Muscle of arm (tissue), 14 donors: ENCODE measurements around the gene CST9. TPM values are rescaled to one million over a fixed set of nuclear protein-coding genes. Genes with fewer than 3 reads are reported as not detected.

Experiments
- DNase-seq: peaks from one replicate; pipeline ENCODE4 v3.0.0-alpha.2; 2013
- long read RNA-seq, 11 donors: transcript quantifications; one replicate each; lab custom pipeline, GENCODE V29; 2026
- polyA plus RNA-seq, 12 donors: library from polyadenylated mRNA; unstranded; fragments of 120-200 nt; gene quantifications; one replicate each; pipeline ENCODE4 v1.2.1, GENCODE V29; 2013; ENCODE audit not compliant: insufficient read length in 12 of 12

Gene CST9
- polyA plus RNA-seq: not detected
- long read RNA-seq, donor 1: 0 reads
- long read RNA-seq, donor 2: 0 reads
- long read RNA-seq, donor 3: 0 reads
- long read RNA-seq, donor 4: 0 reads
- long read RNA-seq, donor 5: 0 reads
- long read RNA-seq, donor 6: 0 reads
- long read RNA-seq, donor 7: 0 reads
- long read RNA-seq, donor 8: 0 reads
- long read RNA-seq, donor 9: 0 reads
- long read RNA-seq, donor 10: 0 reads
- long read RNA-seq, donor 11: 0 reads

- DNase-seq: no peak
Observed at GRCh38 chr20:23605867-23606651, at the start of gene CST9. TSS of gene CST9 (minus strand) at chr20:23605917. CDS start at chr20:23605864, 53 bp downstream.

DNA sequence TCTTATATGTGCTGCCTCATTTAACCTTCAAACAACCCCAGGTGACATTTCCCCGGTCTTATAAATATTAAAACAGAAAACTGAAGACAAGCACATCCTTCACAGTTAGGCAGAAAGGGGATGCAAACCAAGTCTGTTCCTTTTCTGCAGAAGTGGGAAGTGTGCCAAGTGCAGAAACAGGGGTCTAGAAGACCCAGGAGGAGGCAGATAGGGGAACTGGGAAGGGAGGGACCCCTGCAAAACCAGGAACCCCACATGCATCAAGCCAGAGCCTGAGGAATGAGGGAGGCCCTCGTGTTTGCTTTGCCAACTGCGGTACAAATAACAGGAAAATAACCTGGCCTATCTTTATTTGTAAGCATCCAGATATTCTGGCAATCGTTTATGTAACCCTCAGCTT is 49.0 kb upstream of the CST9 start:
- no peak for DNase-seq

- no peak for DNase-seq
Observed at GRCh38 chr20:23654000-23654399, 48.3 kb upstream of the CST9 start.

- no peak for DNase-seq
Observed at GRCh38 chr20:23653400-23653938, 47.8 kb upstream of the CST9 start.

DNA sequence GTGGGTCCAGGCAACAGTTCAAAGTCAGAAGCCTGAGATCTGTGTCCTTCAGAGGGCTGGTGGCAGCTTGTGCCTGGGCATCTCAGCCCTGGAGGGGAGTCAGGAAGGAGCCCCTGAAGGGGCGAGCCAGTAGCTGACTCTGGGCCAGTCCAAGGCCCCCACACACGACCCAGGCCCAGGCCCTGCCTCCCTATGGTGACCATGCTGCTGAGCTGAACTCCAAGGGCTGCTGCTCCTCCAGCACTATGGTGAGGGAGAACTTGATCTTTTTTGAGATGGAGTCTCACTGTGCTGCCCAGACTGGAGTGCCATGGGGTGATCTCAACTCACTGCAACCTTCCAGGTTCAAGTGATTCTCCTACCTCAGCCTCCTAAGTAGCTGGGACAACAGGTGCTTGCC is 47.2 kb upstream of the CST9 start:
- no peak for DNase-seq

DNA sequence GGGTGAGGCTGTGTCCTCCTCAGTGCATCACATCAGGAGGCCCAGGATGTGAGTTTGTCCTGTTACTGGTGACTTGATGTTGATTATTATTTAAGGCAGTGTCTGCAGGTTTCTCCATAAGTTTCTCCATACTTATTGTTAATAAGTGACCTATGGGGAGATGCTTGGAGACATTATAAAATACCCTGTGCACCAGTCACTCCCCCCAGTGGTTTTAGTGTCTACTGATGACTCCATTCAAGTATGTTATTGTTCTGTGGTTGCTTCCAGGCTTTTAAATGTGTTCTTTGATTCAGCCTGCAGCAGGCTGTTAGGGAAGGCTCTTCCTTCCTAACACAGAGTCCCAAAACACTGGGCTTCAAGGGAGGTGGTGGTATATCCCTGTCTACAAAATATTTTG is 46.7 kb upstream of the CST9 start:
- no peak for DNase-seq

DNA sequence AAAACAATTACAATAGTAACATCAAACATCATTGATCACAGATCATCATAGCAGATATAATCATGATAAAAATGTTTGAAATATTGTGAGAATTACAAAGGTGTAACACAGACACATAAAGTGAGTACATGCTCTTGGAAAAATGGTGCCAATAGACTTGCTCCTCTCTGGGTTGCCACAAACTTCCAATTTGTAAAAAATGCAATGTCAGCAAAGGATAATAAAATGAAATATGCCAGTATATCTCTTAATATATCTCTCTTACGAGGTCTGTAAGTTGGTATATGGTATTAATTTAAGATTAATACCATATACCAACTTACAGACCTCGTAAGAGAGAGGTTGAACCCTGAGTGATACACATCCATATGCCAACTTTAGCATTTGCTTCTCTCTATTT is 45.4 kb upstream of the CST9 start:
- DNase-seq: no peak

DNA sequence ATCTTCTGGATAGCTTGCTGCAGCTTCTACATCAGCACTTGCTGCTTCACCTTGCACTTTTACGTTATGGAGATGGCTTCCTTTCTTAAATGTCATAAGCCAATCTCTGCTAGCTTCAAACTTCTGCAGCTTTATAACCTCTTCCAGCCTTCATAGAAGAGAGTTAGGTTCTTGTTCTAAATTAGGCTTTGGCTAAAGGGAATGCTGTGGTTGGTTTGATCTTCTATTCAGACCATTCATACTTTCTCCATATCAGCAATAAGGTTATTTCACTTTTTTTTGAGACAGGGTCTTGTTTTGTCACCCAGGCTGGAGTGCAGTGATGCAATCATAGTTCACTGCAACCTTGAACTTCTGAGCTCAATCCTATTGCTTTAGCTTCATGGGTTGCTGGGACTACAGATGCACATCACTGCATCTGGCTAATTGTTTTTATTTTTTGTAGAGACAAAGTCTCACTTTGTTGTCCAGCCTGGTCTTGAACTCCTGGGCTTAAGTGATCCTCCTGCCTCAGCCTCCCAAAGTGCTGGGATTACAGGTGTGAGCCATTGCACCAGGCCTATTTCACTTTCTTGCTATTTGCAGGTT is 44.2 kb upstream of the CST9 start:
- no peak for DNase-seq

GRCh38 chr20:23649242-23649641 is 43.5 kb upstream of the CST9 start:
- DNase-seq: no peak

DNA sequence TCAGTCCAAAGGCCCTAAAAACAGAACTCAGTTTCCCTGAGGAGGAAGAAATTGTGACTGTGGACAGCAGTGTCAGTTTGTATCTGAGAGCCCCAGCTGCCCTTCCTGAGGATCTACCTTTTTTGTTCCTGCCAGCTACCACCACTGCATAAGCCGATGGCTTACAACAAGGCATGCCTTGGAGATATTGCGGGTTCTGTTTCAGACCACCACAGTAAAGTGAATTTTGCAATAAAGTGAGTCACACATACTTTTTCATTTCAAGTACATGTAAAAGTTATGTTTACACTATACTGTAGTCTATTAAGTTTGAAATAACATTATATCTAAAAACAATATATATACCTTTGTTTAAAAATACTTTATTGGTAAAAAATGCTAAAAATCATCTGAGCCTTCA is 41.6 kb upstream of the CST9 start:
- no peak for DNase-seq

GRCh38 chr20:23646106-23646873 is 40.6 kb upstream of the CST9 start:
- no peak for DNase-seq

DNA sequence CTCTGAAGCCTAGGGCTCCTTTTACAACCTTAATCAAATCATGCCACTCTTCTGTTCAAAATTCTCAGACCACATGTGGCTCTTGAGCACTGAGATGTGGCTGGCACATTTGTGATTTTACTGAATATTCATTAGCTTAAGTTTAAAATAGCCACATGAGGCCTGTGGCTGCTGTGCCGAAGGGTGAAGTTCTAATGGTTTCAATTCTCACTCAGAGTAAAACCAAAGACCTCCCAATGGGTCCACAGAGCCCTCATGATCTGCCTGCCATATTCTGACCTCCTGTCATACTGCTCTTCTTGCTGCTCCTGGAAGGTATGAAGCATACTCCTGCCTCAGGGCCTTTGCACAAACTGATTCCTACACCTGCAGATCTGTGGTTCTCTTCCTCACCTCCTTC is 39.9 kb upstream of the CST9 start:
- DNase-seq: no peak

DNA sequence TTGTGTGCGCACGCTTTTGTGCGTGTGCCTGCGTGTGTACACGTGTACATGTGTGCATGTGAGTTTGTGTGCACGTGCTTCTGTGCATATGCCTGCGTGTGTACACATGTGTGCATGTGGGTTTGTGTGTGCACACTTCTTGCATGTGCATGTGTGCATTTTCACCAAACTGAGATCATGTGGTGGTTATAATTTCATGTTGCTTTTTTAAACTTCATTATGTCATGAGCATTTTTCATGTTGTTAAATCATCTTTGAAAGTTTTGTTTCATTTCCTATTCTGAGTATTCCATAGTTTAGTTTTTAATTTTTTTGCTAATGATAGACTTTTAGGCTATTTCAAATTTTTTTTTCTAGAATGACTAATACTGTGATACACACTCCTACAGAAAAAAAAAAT is 38.4 kb upstream of the CST9 start:
- DNase-seq: no peak

GRCh38 chr20:23643659-23644058 is 37.9 kb upstream of the CST9 start:
- DNase-seq: no peak

DNA sequence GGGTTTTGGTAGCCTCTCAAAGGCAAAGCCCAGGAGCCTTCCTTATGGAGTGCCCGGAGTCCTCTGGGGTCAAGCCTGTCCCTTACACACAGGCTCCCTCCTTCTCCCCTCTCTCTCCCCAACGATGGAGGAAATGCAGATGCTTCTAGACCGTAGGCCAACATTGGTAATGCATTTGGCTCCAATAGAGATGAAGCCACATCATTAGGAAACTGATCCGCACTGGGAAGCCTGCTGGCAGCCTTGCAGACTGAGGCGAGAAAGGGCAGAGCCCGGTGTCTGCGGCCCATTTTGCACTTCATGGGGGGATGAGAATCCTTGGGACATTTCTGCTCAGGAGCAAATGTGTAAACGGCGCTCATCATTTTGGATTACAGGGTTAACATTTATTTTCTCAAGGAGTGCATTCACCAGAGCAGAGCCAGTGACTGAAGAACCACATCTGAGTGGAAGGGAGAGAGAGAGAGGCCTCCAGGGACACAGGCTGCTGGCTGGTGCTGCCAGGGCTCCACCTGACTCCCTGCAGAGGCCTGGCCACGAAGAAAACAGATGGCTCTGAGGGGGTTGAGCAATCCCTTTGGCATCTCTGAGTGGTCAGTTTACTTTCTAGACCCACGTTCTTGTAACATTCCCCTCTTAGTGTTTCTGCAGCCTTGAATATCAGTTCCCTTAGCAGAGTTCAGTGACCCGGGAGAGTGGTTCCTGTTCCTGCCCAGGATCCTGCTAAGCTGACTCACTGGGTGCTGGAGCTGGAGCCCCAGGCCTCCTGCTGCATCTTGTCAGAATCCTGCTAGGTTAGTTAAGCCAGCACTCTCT is 36.4 kb upstream of the CST9 start:
- no peak for DNase-seq

GRCh38 chr20:23640671-23641667 is 35.3 kb upstream of the CST9 start:
- DNase-seq: no peak

- DNase-seq: no peak
Observed at GRCh38 chr20:23640018-23640601, 34.4 kb upstream of the CST9 start.

GRCh38 chr20:23639490-23639958 is 33.8 kb upstream of the CST9 start:
- DNase-seq: no peak

DNA sequence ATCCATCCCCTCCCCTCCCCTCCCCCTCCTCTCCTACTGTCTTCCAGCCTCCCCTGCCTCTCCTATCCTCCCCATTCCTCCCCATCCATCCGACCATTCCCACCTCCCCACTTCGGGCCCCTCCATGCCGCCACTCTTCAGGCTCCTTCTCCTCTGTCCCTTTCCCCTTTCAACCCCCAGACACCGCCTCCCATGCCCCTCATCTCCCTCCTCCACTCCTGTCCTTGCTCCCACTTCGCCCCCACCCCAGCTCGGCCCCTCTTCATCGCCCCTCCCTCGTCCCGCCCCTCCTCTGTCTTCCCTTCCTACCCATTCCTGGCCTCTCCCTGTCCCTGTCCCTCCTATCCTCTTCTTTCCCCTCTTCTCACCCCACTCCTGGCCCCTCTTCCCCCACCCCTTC is 32.6 kb upstream of the CST9 start:
- no peak for DNase-seq
